Measurements from ENCODE around the gene ANKRD10.

Gene ANKRD10

DNA sequence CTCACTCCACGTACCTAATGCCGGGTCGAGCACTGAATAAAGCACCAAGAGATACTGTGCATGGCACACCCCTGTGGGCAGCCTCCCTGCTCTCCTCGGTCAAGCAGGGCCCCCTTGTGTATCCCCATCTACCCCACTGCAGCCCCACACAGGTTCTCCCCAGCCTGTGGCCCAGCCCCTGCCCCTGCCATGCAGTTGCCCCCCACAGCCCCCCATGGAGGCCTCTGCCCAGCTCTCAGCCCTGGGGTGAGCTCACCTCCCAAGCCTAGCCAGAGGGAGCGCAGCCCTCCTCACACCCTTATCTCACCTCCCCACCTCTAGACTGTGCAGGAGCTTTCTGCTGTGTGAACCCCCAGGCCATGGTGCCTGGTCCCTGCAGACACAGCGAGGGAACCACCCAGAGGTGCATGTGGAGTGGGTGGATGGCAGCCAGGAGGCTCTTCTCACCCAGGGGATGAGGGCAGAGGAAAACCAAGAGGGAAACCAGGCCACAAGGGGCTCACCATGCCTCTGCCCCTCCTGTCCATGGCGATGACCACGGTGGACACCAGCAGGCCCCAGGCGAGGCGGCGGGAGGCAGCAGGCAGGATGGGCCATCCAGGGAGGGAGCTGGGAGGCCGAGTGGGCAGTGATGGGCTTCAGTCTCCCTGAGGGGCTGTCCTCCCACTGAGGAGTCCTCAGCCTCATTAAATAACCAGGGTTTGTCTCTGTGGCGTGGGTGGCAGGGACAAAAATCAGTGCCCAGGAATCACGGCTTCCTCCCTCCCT lies 83.2 kb downstream of the ANKRD10 start:
- no peak for DNase-seq (ENCODE audit: low read depth in 2 of 2)

DNA sequence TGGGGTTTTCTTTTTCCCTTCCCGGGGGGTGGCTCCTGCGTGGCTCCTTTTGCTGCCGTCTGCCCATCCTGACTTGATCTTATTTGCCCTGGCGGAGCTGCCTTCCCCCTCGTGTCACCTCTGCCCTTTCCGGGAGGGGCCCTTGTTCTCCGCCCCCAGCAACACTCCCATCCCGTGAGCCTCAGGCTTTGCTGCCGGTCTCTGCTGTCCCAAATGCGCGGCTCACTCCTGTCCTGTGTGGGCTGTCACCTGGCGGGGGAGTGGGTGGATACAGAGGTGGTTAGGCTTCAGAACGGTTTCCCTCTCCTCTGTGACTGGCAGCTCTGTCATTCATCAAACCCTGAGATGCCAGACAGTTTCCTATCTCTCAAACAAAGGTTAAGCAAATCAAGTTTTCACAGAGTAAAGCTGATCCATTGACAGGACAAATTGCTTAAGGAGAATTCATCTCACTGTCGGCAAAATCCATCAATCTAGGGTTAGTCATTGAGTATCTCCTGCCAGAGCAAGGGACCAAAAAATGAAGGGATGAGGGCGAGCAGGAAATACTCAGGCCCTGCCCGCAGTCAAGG lies 84.0 kb downstream of the ANKRD10 start:
- DNase-seq (ENCODE audit: low read depth in 2 of 2), result no peak

DNA sequence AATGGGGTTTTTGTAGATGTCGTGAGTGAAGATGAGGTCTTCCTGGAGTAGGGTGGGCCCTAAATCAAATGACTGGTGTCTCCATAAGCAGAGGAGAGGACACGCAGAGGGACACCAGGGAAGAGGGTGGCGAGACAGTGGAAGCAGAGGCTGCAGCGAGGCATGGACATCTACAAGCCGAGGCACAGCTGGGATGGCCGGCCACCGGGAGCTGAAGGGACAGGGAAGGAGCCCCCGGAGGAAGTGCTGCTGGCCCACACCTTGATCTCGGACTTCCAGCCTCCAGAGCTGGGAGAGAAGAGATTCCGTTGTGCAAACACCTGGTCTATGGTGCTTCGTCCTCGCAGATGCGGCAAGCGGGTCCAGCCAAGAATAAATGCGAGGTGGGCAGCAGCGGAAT lies 84.5 kb downstream of the ANKRD10 start:
- no peak for DNase-seq (ENCODE audit: low read depth in 2 of 2)

DNA sequence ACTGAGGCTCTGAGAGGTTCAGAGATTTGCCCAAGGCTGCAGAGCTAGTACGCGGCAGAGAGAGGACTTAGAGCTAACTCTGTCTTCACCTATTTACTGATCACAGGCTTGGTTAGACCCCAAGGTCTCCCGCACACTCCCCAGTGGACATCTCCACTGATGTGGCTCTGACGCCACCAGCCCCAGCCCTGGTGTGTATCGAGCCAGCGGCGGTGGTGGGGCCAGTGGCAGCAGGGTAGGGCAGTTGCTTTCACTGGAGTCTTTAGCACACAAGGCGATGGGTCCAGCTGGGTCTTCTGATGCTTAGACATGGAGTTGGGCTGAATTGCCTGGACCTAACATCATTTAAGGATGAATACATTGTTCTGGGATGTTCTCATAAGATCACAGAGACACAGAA lies 85.4 kb downstream of the ANKRD10 start:
- no peak for DNase-seq (ENCODE audit: low read depth in 2 of 2)

DNA sequence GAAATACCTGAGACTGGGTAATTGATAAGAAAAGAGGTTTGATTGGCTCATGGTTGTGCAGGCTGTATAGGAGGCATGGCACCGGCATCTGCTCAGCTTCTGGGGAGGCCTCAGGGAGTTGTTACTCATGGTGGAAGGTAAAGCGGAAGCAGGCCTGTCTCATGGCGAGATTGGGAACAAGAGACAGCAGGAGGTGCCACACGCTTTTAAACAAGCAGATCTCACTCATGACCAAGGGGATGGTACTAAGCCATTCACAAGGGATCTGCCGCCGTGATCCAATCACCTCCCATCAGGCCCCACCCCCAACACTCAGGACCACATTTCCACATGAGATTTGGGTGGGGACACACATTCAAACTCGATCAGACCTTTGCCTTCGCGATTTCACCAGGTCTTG lies 86.2 kb downstream of the ANKRD10 start:
- no peak for DNase-seq (ENCODE audit: low read depth in 2 of 2)

Measured in stimulated activated CD4-positive, alpha-beta T cell treated with anti-CD3 and anti-CD28 coated beads, Interleukin-12 subunit alpha, Interleukin-12 subunit beta, amount 100 ng/mL, for 24 hours (primary cell).